Subcutaneous abdominal adipose tissue (tissue), 5 donors: ENCODE results near the gene PLCB3.

Experiments
- H3K27ac ChIP-seq: one replicate; pipeline ENCODE4 v1.7.0; 2013; ENCODE audit warnings: low read depth, mild to moderate bottlenecking, inconsistent platforms, low read length, moderate library complexity
- H3K27me3 ChIP-seq, 5 donors: one replicate each; pipeline ENCODE4 v1.7.0; 2013; ENCODE audit warnings: low read length in 5 of 5, inconsistent platforms in 1 of 5; ENCODE audit not compliant: control insufficient read depth in 5 of 5, insufficient read depth in 4 of 5
- H3K36me3 ChIP-seq, 5 donors: one replicate each; pipeline ENCODE4 v1.7.0; 2013; ENCODE audit warnings: low read length in 5 of 5; ENCODE audit not compliant: control insufficient read depth in 5 of 5, insufficient read depth in 5 of 5
- H3K4me1 ChIP-seq, 5 donors: one replicate each; pipeline ENCODE4 v1.7.0; 2013; ENCODE audit warnings: low read length in 5 of 5, mild to moderate bottlenecking in 3 of 5, moderate library complexity in 1 of 5; ENCODE audit not compliant: control insufficient read depth in 5 of 5, insufficient read depth in 5 of 5
- H3K4me3 ChIP-seq, 5 donors: one replicate each; pipeline ENCODE4 v1.7.0; 2013; ENCODE audit warnings: low read length in 5 of 5, low read depth in 1 of 5
- H3K9ac ChIP-seq, 5 donors: one replicate each; pipeline ENCODE4 v1.7.0; 2013; ENCODE audit warnings: low read length in 5 of 5, mild to moderate bottlenecking in 4 of 5, moderate library complexity in 3 of 5
- H3K9me3 ChIP-seq, 5 donors: one replicate each; pipeline ENCODE4 v1.7.0; 2013; ENCODE audit warnings: low read length in 5 of 5; ENCODE audit not compliant: control insufficient read depth in 5 of 5
- donor health status: healthy.
- donor health status: healthy.
- donor health status: healthy.
- donor health status: healthy.
- donor health status: healthy.

The PLCB3 gene

DNA sequence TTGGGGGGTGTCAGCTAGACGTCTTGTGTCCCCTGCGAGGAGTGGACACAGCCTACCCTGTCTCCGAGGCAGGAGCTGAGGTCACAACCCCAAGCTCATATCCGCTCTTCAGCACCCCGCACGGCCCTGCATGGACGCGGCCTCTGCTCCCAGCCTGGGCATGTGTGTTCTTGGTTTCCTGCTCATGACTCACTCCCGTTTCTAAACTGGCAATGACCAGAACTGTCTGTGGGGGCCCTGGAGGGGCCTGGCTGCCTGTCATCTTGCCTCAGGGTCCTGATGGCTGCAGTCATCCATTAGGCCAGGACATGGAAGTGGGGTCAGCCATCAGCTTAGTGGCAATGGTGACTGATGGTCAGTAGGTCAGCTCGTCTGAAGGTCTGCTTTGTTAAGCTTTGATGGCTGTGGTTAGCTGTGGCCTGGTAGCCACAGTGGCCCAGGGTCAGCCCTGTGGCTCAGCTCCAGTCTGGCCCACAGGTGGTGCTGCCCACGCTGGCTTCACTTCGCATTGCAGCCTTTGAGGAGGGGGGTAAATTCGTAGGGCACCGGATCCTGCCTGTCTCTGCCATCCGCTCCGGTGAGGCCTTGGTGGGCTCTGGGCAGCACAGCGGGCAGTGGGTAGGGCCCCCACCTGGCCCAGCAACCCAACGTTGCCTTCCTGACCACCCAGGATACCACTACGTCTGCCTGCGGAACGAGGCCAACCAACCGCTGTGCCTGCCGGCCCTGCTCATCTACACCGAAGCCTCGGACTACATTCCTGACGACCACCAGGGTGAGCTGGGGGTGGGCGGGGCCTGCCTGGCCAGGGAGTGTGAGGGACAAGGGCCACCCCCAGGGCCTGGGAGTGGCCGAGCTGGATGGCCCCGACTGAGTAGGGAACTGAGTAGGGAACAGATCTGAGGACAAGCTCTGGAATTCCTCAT lies 12.0 kb downstream of the PLCB3 start:
- Histone ChIP-seq H3K36me3 (peaks cover 0 to 78% (median 73%) of the 10 kb centered on the region in 5 donors), H3K9ac (no peak overlapping the region), H3K27ac (no peak overlapping the region)

GRCh38 chr11:64263947-64264317 lies 12.6 kb downstream of the PLCB3 start:
- H3K27ac ChIP-seq, result no peak overlapping the region
- no peak overlapping the region for H3K4me3 ChIP-seq
- H3K9ac ChIP-seq, result no peak overlapping the region
- no peaks in the 10 kb centered on the region for H3K27me3 ChIP-seq
- H3K36me3 ChIP-seq, result peaks cover 0 to 72% (median 67%) of the 10 kb centered on the region in 5 donors
- H3K9me3 ChIP-seq, result no peaks in the 10 kb centered on the region
- H3K4me1 ChIP-seq, result peaks cover 9 to 23% (median 20%) of the 10 kb centered on the region in 5 donors

More for the DNA sequence above, 12.0 kb downstream of the PLCB3 start:
- Histone ChIP-seq H3K27me3 (no peaks in the 10 kb centered on the region), H3K4me1 (peaks cover 3 to 17% (median 13%) of the 10 kb centered on the region in 5 donors), H3K9me3 (no peaks in the 10 kb centered on the region), H3K4me3 (no peak overlapping the region)

DNA sequence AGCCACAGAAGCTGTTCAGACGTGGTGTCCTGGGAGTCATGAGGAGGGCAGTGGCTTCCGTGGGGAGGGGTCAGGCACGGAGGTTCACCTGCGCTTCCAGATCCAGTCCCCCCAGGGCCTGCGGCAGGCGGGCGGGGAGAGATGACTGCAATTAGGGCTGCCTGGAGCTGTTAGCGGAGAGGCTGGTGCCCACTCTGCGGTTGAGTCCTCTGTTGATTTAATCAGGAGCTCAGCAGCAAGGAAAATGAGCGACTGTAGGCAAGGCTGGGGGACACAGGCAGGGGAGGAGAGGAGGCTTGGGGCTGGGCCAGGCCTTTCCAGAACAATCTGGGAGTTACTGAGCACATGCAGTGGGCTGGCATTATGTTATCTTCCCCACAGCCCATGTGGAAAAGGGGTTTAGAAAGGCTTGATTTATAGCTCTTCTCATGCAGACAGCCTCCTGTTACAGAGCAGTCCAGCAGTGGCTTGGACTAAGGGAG lies 13.1 kb downstream of the PLCB3 start:
- Histone ChIP-seq H3K9ac (no peak overlapping the region), H3K27ac (no peak overlapping the region)

GRCh38 chr11:64265176-64266160 lies 14.1 kb downstream of the PLCB3 start:
- Histone ChIP-seq H3K9me3 (no peaks in the 10 kb centered on the region), H3K27ac (no peak overlapping the region), H3K36me3 (peaks cover 0 to 56% (median 52%) of the 10 kb centered on the region in 5 donors), H3K27me3 (peaks cover 0 to 5% (median 0%) of the 10 kb centered on the region in 5 donors), H3K9ac (no peak overlapping the region), H3K4me1 (peaks cover 17 to 34% (median 26%) of the 10 kb centered on the region in 5 donors), H3K4me3 (no peak overlapping the region)

More for the DNA sequence above, 13.1 kb downstream of the PLCB3 start:
- H3K4me3 ChIP-seq, result no peak overlapping the region
- H3K9me3 ChIP-seq, result no peaks in the 10 kb centered on the region
- H3K36me3 ChIP-seq, result peaks cover 0 to 67% (median 62%) of the 10 kb centered on the region in 5 donors
- H3K27me3 ChIP-seq, result no peaks in the 10 kb centered on the region
- peaks cover 10 to 28% (median 23%) of the 10 kb centered on the region in 5 donors for H3K4me1 ChIP-seq

- Histone ChIP-seq H3K9ac (no peak overlapping the region), H3K4me3 (no peak overlapping the region), H3K9me3 (peaks cover 0 to 3% (median 0%) of the 10 kb centered on the region in 5 donors), H3K27me3 (peaks cover 0 to 13% (median 0%) of the 10 kb centered on the region in 5 donors), H3K4me1 (peaks cover 26 to 37% (median 28%) of the 10 kb centered on the region in 5 donors), H3K36me3 (peaks cover 0 to 51% (median 49%) of the 10 kb centered on the region in 5 donors), H3K27ac (no peak overlapping the region)
These were observed 15.0 kb downstream of the PLCB3 start for GRCh38 chr11:64266339-64266738.

DNA sequence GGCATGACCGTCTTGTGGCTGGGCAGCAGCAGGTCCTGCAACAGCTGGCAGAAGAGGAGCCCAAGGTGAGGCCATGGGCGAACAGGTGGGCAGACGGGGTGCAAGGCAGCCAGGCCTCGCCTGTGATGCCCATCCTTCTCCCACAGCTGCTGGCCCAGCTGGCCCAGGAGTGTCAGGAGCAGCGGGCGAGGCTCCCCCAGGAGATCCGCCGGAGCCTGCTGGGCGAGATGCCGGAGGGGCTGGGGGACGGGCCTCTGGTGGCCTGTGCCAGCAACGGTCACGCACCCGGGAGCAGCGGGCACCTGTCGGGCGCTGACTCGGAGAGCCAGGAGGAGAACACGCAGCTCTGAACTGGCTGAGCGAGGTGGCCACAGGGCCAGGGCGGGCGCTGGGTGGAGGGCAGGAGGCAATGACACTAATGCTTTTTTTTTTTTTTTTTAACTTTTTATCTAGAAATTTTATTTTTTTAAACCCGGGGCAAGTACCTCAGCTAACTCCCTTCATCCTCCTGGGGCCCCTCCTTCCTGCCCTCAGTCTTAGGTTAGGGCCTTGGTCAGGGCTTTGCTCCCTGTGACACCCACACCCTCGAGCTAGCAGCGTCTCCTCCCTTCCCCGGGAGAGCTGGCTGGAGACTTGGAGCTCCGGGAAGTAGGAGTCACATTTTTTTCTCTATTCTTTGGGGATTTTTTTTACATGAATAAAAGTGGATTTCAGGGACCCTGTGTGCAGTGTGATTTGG lies 16.0 kb downstream of the PLCB3 start:
- Histone ChIP-seq H3K27ac (peak overlapping the region; percentile 99), H3K27me3 (peaks cover 0 to 13% (median 0%) of the 10 kb centered on the region in 5 donors), H3K36me3 (peaks cover 0 to 41% (median 39%) of the 10 kb centered on the region in 5 donors), H3K4me1 (peaks cover 26 to 47% (median 36%) of the 10 kb centered on the region in 5 donors), H3K4me3 (no peak overlapping the region), H3K9ac (peak overlapping the region in 4 of 5 donors; percentile 60 to 91 (median 86)), H3K9me3 (peaks cover 0 to 3% (median 0%) of the 10 kb centered on the region in 5 donors)

DNA sequence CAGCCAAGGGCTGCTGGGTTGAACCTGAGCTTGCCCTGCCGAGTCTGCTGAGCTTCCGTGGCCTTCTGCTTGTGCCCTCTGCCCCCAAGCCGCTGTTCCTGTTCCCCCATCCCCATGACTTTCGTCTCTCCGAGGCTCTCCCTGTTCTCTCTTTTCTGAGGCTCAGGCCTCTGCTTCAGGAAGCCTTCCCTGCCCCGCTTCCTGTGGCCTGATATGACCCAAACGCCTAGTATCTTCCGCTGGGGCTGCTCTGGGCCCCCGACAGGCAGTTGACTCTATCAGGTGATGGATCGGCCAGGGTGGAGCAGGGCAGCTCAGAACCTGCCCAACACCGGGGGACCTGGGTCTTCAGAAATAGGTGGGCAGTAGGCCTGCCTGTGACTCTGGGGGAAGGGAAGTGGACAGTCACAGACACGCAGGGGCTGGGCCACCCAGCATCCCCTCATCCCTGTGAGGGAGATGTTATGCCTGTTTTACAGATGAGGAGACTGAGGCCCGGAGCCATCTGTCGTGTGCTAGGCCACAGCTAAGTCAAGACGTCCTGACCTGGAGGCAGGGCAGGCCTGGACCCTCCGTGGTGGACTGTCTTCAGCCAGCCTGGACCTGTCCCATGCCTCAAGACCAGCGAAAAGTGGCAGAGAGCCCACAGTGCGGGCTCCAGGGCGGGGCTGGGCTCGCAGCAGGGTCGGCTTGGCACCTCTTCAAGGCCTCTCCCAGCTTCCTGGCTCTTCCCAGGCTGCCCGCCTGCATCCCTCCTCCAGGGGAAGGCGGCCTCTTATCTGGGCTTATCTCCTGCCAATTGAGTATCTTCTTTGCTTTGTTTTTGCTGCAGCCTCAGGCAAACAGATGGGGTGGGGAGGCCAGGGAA lies 16.9 kb downstream of the PLCB3 start:
- Histone ChIP-seq H3K27me3 (peaks cover 0 to 13% (median 0%) of the 10 kb centered on the region in 5 donors), H3K9me3 (peaks cover 0 to 3% (median 0%) of the 10 kb centered on the region in 5 donors), H3K27ac (peak overlapping the region; percentile 99), H3K4me1 (peaks cover 26 to 50% (median 36%) of the 10 kb centered on the region in 5 donors), H3K9ac (peak overlapping the region in 4 of 5 donors; percentile 81 to 91 (median 90)), H3K36me3 (peaks cover 0 to 32% (median 30%) of the 10 kb centered on the region in 5 donors), H3K4me3 (peak overlapping the region; percentile 69 to 92 (median 76))

DNA sequence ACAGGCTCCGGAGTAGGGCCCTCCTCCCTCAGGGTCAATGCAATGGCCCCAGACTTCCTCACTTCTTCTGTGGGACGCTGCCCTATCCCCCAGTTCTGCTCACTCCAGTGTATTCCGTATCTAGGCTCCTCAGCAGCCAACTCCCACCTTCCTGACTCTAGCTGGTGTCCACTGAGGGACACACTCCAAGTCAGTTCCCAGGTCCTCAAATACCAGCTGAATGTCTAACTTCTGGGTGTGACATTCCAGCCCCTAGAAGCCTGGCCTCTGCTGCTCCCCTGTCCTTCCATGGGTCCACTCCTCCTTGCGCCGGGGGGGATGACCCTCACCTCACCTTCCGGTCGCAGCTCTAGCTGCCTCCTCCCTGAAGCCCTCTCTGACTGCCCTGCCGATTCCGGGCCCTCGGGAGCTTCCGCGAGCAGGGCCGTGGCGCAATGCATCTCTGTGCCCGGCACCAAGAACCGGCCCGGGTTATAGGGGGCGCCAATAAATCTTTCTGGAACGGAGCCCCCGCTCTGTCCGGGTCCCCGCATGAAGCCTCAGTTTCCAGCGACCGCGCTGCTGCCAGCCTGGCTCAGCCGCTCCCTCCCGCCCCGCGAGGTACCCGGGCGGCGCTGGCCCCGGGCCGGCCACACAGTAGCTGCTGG lies 17.7 kb downstream of the PLCB3 start:
- H3K4me1 ChIP-seq, result peaks cover 26 to 50% (median 36%) of the 10 kb centered on the region in 5 donors
- H3K4me3 ChIP-seq, result peak overlapping the region; percentile 69 to 92 (median 76)
- peaks cover 0 to 25% (median 23%) of the 10 kb centered on the region in 5 donors for H3K36me3 ChIP-seq
- peak overlapping the region; percentile 99 for H3K27ac ChIP-seq
- peaks cover 0 to 3% (median 0%) of the 10 kb centered on the region in 5 donors for H3K9me3 ChIP-seq
- peak overlapping the region; percentile 35 to 91 (median 89) for H3K9ac ChIP-seq
- H3K27me3 ChIP-seq, result peaks cover 0 to 13% (median 0%) of the 10 kb centered on the region in 5 donors
